Smooth muscle cell (in vitro differentiated cells): ENCODE results near the gene BMP7. TPM values are rescaled to one million over a fixed set of nuclear protein-coding genes. Genes with fewer than 3 reads are reported as not detected.
A peak's percentile ranks its signal among the peaks of the same experiment; 100 is the strongest.

ENCODE experiments used
- DNase-seq: peaks from one replicate; lab custom pipeline; 2025; ENCODE audit not compliant: unreplicated experiment; lab: John Stamatoyannopoulos, UW
- H2AFZ ChIP-seq: fragments of 200-600 bp; sonication (generic); 2 replicates; pipeline ENCODE4 v1.6.0; 2016; ENCODE audit warnings: antibody characterized with exemption, low read depth, mild to moderate bottlenecking
- H3F3A ChIP-seq: fragments of 200-600 bp; sonication (generic); 2 replicates; pipeline ENCODE4 v1.6.0; 2017; ENCODE audit warnings: antibody characterized with exemption, low read depth
- H3K27ac ChIP-seq: fragments of 200-600 bp; sonication (generic); 2 replicates; pipeline ENCODE4 v1.5.1; 2016; ENCODE audit warnings: low read depth, mild to moderate bottlenecking
- H3K27me3 ChIP-seq: fragments of 200-600 bp; sonication (generic); 2 replicates; pipeline ENCODE4 v1.6.1; 2016; ENCODE audit warnings: low read depth, mild to moderate bottlenecking
- H3K36me3 ChIP-seq: fragments of 200-600 bp; sonication (generic); 2 replicates; pipeline ENCODE4 v1.5.1; 2016; ENCODE audit warnings: low read depth
- H3K4me1 ChIP-seq: fragments of 200-600 bp; sonication (generic); 2 replicates; pipeline ENCODE4 v1.5.1; 2016; ENCODE audit warnings: low read depth
- H3K4me2 ChIP-seq: fragments of 200-600 bp; sonication (generic); 2 replicates; pipeline ENCODE4 v1.6.0; 2016; ENCODE audit warnings: mild to moderate bottlenecking
- H3K4me3 ChIP-seq: fragments of 200-600 bp; sonication (generic); 2 replicates; pipeline ENCODE4 v1.5.1; 2016; ENCODE audit warnings: mild to moderate bottlenecking
- H3K79me2 ChIP-seq: fragments of 200-600 bp; sonication (generic); 2 replicates; pipeline ENCODE4 v1.6.0; 2016; ENCODE audit warnings: low read depth, mild to moderate bottlenecking
- H3K9ac ChIP-seq: fragments of 200-600 bp; sonication (generic); 2 replicates; pipeline ENCODE4 v1.6.0; 2016; ENCODE audit warnings: low read depth
- H3K9me3 ChIP-seq: fragments of 200-600 bp; sonication (generic); replicated peaks from 2 replicates; pipeline ENCODE4 v1.5.1; 2016; ENCODE audit warnings: low read depth
- H4K20me1 ChIP-seq: fragments of 200-600 bp; sonication (generic); 2 replicates; pipeline ENCODE4 v1.6.0; 2016; ENCODE audit warnings: low read depth
- WGBS: methylation state at CpG from one replicate; pipeline ENCODE4 v1.1.7; 2016; ENCODE audit warnings: low lambda C conversion rate; 5-methylcytosine and 5-hydroxymethylcytosine counted together
- polyA plus RNA-seq: library from polyadenylated mRNA; unstranded; fragments of >200 nt; fragmentation: Nextera tagmentation; extraction: Ambion mirVana; gene quantifications from 2 replicates; pipeline ENCODE4 v1.2.1, GENCODE V29; 2016
- total RNA-seq: library from RNA; depleted of rRNA; stranded (reverse); fragments of >200 nt; gene quantifications from 2 replicates; pipeline ENCODE4 v1.2.3, GENCODE V29; 2014
- TF ChIP-seq, protein P1 (sequence below): fragments of 200-600 bp; sonication (generic); IDR thresholded peaks from 2 replicates; pipeline ENCODE4 v1.5.1; 2017; ENCODE audit warnings: borderline replicate concordance, mild to moderate bottlenecking, antibody characterized with exemption; ENCODE audit not compliant: insufficient read depth, poor library complexity, severe bottlenecking

BMP7 gene
- total and polyA plus RNA-seq, 2 experiments from 2014 or later = 18.1 to 28.3 TPM

DNA sequence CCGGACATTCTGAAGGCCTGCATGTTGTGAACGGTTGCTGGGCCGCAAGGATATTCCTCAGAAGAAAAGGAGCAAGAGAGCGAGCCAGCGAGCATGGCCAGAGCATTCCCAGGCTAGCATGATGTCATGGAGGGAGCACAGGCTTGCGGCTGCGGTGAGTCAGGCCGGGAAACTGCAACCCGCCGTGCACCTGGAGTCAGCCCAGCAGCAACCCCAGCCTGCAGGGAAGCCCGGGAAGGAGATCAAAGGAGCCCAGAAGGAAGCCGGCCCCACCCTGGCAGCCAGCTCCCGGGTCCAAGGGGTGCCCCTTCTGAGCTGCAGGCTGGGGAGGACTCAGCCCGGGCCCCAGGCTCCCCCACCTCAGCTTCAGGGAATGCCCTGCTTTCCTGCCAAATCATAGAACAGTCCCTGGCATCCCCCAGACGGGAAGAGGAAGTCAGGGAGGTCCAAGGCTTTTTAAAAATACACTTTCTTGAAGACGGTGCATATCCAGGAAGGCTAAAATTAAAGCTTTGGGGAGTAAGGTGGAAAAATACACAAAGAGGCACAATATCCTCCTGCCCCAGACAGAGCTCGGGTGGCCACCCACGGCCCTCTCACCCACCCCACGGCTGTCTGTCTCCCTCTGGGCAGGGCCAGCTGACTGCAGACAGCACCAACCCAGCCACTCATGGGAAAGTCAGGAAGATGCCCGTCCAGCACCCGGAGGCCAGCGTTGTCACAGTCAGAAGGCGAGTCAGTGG is 53.7 kb downstream of the BMP7 start:
- peak overlapping the region; percentile 76 for H3K4me2 ChIP-seq
- no peaks in the 10 kb centered on the region for H3K79me2 ChIP-seq
- H3K9ac ChIP-seq = peak overlapping the region; percentile 13
- WGBS = 29% methylated on average over 23 of the region's 23 CpGs
- DNase-seq = peak; percentile 30
- no peaks in the 10 kb centered on the region for H3K9me3 ChIP-seq
- H2AFZ ChIP-seq = no peak overlapping the region
- H3K27me3 ChIP-seq = no peaks in the 10 kb centered on the region
- H3K4me3 ChIP-seq = no peak overlapping the region
- peaks cover 25% of the 10 kb centered on the region for H3K4me1 ChIP-seq
- peaks cover 6% of the 10 kb centered on the region for H3F3A ChIP-seq
- H4K20me1 ChIP-seq = no peaks in the 10 kb centered on the region
- no peaks in the 10 kb centered on the region for H3K36me3 ChIP-seq
- TF ChIP-seq, protein P1, sequence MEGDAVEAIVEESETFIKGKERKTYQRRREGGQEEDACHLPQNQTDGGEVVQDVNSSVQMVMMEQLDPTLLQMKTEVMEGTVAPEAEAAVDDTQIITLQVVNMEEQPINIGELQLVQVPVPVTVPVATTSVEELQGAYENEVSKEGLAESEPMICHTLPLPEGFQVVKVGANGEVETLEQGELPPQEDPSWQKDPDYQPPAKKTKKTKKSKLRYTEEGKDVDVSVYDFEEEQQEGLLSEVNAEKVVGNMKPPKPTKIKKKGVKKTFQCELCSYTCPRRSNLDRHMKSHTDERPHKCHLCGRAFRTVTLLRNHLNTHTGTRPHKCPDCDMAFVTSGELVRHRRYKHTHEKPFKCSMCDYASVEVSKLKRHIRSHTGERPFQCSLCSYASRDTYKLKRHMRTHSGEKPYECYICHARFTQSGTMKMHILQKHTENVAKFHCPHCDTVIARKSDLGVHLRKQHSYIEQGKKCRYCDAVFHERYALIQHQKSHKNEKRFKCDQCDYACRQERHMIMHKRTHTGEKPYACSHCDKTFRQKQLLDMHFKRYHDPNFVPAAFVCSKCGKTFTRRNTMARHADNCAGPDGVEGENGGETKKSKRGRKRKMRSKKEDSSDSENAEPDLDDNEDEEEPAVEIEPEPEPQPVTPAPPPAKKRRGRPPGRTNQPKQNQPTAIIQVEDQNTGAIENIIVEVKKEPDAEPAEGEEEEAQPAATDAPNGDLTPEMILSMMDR = no peak
- H3K27ac ChIP-seq = peak overlapping the region; percentile 78

DNA sequence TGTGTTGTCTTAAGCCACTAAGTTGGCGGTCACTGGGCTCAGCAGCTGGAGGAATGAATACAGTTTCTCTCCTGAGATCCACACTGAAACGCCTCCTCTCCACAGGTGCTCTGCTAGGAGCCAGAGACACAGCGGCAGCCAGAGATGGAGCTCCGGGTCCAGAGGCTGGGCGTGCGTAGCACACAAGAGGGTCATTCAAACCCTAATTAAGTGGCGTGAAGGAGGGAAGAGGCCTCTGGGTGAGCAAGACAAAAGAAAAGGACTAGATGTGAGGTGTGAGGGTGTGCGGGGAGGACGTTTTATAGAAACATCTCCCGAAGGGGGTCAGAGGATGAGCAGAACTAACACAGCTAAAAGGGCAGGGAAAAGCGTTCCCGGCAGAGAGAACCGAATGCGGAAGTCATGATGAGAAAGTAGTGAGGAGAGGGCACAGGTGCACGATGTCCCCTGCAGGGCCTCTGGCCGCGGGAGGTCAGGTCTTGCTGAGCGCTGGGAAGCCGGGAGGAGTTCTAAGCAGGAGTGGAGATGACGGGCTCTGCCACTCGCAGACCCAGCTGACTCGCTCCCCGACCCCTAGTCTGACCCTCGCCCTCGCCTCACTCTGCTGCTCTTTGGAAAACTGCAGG is 54.4 kb downstream of the BMP7 start:
- Histone ChIP-seq H3K27me3 (no peaks in the 10 kb centered on the region), H3K79me2 (no peaks in the 10 kb centered on the region), H3K36me3 (no peaks in the 10 kb centered on the region), H3K9me3 (no peaks in the 10 kb centered on the region), H4K20me1 (no peaks in the 10 kb centered on the region), H3K27ac (peak overlapping the region; percentile 78), H3F3A (peaks cover 10% of the 10 kb centered on the region), H3K9ac (peak overlapping the region; percentile 13), H3K4me3 (no peak overlapping the region), H2AFZ (no peak overlapping the region), H3K4me2 (peak overlapping the region; percentile 76), H3K4me1 (peaks cover 25% of the 10 kb centered on the region)
- WGBS = 79% methylated on average over 25 of the region's 25 CpGs
- DNase-seq = no peak
- TF ChIP-seq, protein P1 = no peak

DNA sequence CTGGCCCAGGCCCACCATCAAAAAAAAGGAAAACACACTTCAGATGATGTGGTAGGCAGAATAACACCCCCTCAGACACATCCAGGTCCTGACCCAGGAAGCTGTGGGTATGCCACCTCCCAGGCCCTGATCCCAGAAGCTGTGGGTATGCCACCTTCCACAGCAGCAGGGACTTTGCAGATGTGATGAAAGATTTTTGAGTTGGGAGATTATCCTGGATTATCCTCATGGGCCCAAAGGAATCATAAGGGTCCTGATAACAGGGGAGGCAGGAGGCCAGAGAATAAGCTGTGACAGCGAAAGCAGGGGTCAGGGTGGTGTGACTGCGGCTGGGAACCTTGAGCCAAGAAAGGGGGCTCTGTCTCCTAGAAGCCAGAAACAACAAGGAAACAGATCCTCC is 55.0 kb downstream of the BMP7 start:
- H3K79me2 ChIP-seq = no peaks in the 10 kb centered on the region
- TF ChIP-seq, protein P1 = no peak
- 67% methylated on average over 2 of the region's 2 CpGs for WGBS

DNA sequence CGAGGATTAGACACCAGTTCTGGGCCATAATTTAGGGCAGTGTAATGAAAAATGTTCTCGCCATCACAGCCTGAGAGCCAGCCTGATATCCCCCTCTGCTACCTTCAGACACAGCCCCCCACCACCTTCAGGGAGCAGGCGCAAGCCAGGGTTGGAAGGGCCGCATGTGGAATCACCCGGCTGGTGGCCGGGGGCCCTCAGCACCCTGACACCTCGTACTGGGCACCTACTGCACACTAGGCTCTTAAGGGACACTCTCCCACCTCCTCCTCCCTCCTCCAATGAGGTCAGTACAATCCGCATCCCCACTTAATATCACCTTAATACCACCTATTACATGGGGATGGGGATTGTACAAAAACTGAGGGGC is 55.5 kb downstream of the BMP7 start:
- Histone ChIP-seq H3F3A (peaks cover 22% of the 10 kb centered on the region), H4K20me1 (no peaks in the 10 kb centered on the region), H3K79me2 (no peaks in the 10 kb centered on the region), H3K9ac (no peak overlapping the region), H2AFZ (no peak overlapping the region), H3K4me1 (peaks cover 25% of the 10 kb centered on the region), H3K4me2 (no peak overlapping the region), H3K4me3 (no peak overlapping the region), H3K36me3 (no peaks in the 10 kb centered on the region), H3K9me3 (no peaks in the 10 kb centered on the region), H3K27me3 (no peaks in the 10 kb centered on the region), H3K27ac (no peak overlapping the region)
- WGBS = 98% methylated on average over 8 of the region's 8 CpGs
- TF ChIP-seq, protein P1 = no peak
- no peak for DNase-seq

More for the DNA sequence above, 55.0 kb downstream of the BMP7 start:
- H4K20me1 ChIP-seq = no peaks in the 10 kb centered on the region
- H2AFZ ChIP-seq = no peak overlapping the region
- peaks cover 17% of the 10 kb centered on the region for H3F3A ChIP-seq
- DNase-seq = no peak
- peaks cover 25% of the 10 kb centered on the region for H3K4me1 ChIP-seq
- no peaks in the 10 kb centered on the region for H3K36me3 ChIP-seq
- peak overlapping the region; percentile 76 for H3K4me2 ChIP-seq
- H3K9ac ChIP-seq = no peak overlapping the region
- H3K4me3 ChIP-seq = no peak overlapping the region
- no peaks in the 10 kb centered on the region for H3K27me3 ChIP-seq
- H3K9me3 ChIP-seq = no peaks in the 10 kb centered on the region
- no peak overlapping the region for H3K27ac ChIP-seq
